K562 (cell line): ENCODE data around the gene RGS3. TPM values are rescaled to one million over a fixed set of nuclear protein-coding genes. Genes with fewer than 3 reads are reported as not detected.

Source experiments
- ATAC-seq: fragments of 200-7000 bp; cut with Tn5 transposase; 3 replicates; pipeline ENCODE4 v1.9.1; 2020; ENCODE audit warnings: moderate library complexity
- BruUV-seq: library from RNA; stranded (reverse); fragments of 400-500 nt; replicated peaks from 2 replicates; lab custom pipeline; 2021; lab: Mats Ljungman, UMichigan
- CTCF ChIA-PET: fragments of 300-600 bp; formaldehyde crosslinking; extraction: SDS; loops from one replicate; lab custom pipeline; 2021; ENCODE audit warnings: low intra/inter-chr PET ratio; lab: Yijun Ruan, JAX
- POLR2A ChIA-PET: fragments of 300-600, 350-650 bp; sonication (Branson Sonifier 250); formaldehyde crosslinking; extraction: SDS; loops from one replicate; lab custom pipeline; 2021; ENCODE audit warnings: antibody characterized with exemption, inconsistent platforms; lab: Yijun Ruan, JAX
- DNase-seq, 4 experiments: peaks; one replicate each; pipeline versions ENCODE4 v3.0.0 to v3.0.0-alpha.2; 2011 to 2018; ENCODE audit warnings: low spot score in 3 of 4, mixed read lengths in 3 of 4; ENCODE audit errors: extremely low read depth in 1 of 4
- FAIRE-seq: peaks from 2 replicates; lab custom pipeline; 2011; peaks lifted over from hg19 to GRCh38; lab: Jason Lieb, UNC
- H2AFZ ChIP-seq: 2 replicates; pipeline ENCODE4 v1.6.0; 2011; ENCODE audit warnings: low read depth, low read length, control low read depth, inconsistent platforms
- H3K27ac ChIP-seq: fragments of 200-600 bp; 3 replicates; pipeline ENCODE4 v1.8.0; 2011; ENCODE audit warnings: low read depth, mild to moderate bottlenecking, control low read depth, inconsistent platforms, low read length, moderate library complexity, mixed read lengths; ENCODE audit errors: extremely low read depth
- H3K27me3 ChIP-seq, 2 experiments: fragments of 300-600 bp in 1 of 2; 2 replicates in 1 of 2; 3 replicates in 1 of 2; pipeline versions ENCODE4 v1.6.0 to v1.8.0; 2011; ENCODE audit warnings: inconsistent platforms in 2 of 2, low read length in 2 of 2, mild to moderate bottlenecking in 1 of 2, mixed read lengths in 1 of 2, moderate library complexity in 1 of 2; ENCODE audit not compliant: control insufficient read depth in 2 of 2, insufficient read depth in 2 of 2
- H3K36me3 ChIP-seq: fragments of 300-600 bp; 3 replicates; pipeline ENCODE4 v1.8.0; 2011; ENCODE audit warnings: mild to moderate bottlenecking, low read length, inconsistent platforms; ENCODE audit not compliant: control insufficient read depth, insufficient read depth
- H3K4me1 ChIP-seq, 2 experiments: fragments of 200-600 bp in 1 of 2; replicated peaks in 1 of 2; 2 replicates in 1 of 2; 3 replicates in 1 of 2; pipeline versions ENCODE4 v1.5.1 to v1.8.0; 2011; ENCODE audit warnings: inconsistent platforms in 2 of 2, low read length in 2 of 2, mild to moderate bottlenecking in 1 of 2, mixed read lengths in 1 of 2, moderate library complexity in 1 of 2; ENCODE audit not compliant: control insufficient read depth in 2 of 2, insufficient read depth in 2 of 2
- H3K4me2 ChIP-seq: 2 replicates; pipeline ENCODE4 v1.6.1; 2011; ENCODE audit warnings: low read length, control low read depth, inconsistent platforms, mixed read lengths; ENCODE audit not compliant: insufficient read depth
- H3K4me3 ChIP-seq: fragments of 200-600 bp; sonication (generic), shearing (Covaris generic); 2 replicates; pipeline ENCODE4 v1.5.1; 2016; ENCODE audit warnings: control low read depth, inconsistent platforms
- H3K79me2 ChIP-seq: fragments of 200-600 bp; 3 replicates; pipeline ENCODE4 v1.8.0; 2011; ENCODE audit warnings: low read length, inconsistent platforms; ENCODE audit not compliant: control insufficient read depth, insufficient read depth
- H3K9ac ChIP-seq, 2 experiments: 2 replicates each; pipeline versions ENCODE4 v1.6.0 to v1.6.1; 2011; ENCODE audit warnings: low read depth in 2 of 2, low read length in 2 of 2, control low read depth in 1 of 2, inconsistent platforms in 1 of 2, mild to moderate bottlenecking in 1 of 2, mixed read lengths in 1 of 2; ENCODE audit not compliant: insufficient read depth in 1 of 2
- H3K9me1 ChIP-seq: one replicate; pipeline ENCODE4 v1.6.0; 2011; ENCODE audit warnings: inconsistent platforms, mild to moderate bottlenecking, low read length, moderate library complexity; ENCODE audit not compliant: control insufficient read depth, insufficient read depth
- H3K9me3 ChIP-seq: replicated peaks from 2 replicates; pipeline ENCODE4 v1.5.1; 2011; ENCODE audit warnings: low read depth, low read length, inconsistent platforms; ENCODE audit not compliant: control insufficient read depth, insufficient read depth
- H4K20me1 ChIP-seq: replicated peaks from 2 replicates; pipeline ENCODE4 v1.6.1; 2011; ENCODE audit warnings: low read length, inconsistent platforms, mixed read lengths; ENCODE audit not compliant: control insufficient read depth, insufficient read depth
- CHD2 ChIP-seq: IDR thresholded peaks from 2 replicates; pipeline ENCODE4 v1.6.1; 2011; ENCODE audit warnings: low read depth, low read length
- DACH1 ChIP-seq: fragments of 450-650 bp; IDR thresholded peaks from 2 replicates; pipeline ENCODE4 v1.6.1; 2018; ENCODE audit not compliant: partially characterized antibody
- MAFG ChIP-seq: fragments of 450-650 bp; conservative IDR thresholded peaks from 2 replicates; pipeline ENCODE4 v1.6.1; 2016; ENCODE audit warnings: missing genetic modification characterization, missing compliant biosample characterization
- NR2C2 ChIP-seq, 2 experiments: fragments of 200-800 bp in 1 of 2; sonication (Bioruptor generic) in 1 of 2; sonication (generic) in 1 of 2; formaldehyde crosslinking in 1 of 2; IDR thresholded peaks; 2 replicates each; pipeline versions ENCODE4 v1.6.1 to v1.8.0; 2016 to 2022; ENCODE audit warnings: mild to moderate bottlenecking in 1 of 2, missing compliant biosample characterization in 1 of 2, missing genetic modification characterization in 1 of 2, missing genetic modification reagents in 1 of 2
- POLR2G ChIP-seq: fragments of 200-400 bp; formaldehyde crosslinking; IDR thresholded peaks from 2 replicates; pipeline ENCODE4 v1.6.1; 2017; ENCODE audit warnings: low read depth, mild to moderate bottlenecking, antibody characterized with exemption, low read length, moderate library complexity
- SMARCB1 ChIP-seq: IDR thresholded peaks from 2 replicates; pipeline ENCODE4 v1.6.1; 2011; ENCODE audit warnings: improper control_type of control experiment, low read depth; ENCODE audit not compliant: insufficient read length
- WGBS: fragments of 100-300 bp; shearing (Covaris generic); methylation state at CpG from one replicate; pipeline ENCODE4 v1.1.6; 2016; ENCODE audit warnings: low coverage, mixed read lengths; ENCODE audit not compliant: insufficient coverage; ENCODE audit errors: missing lambda C conversion rate; 5-methylcytosine and 5-hydroxymethylcytosine counted together
- in situ Hi-C: fragments of 300-500 bp; cut with MboI; formaldehyde crosslinking; loops from 4 replicates; pipeline ENCODE4 v1.15.0; 2018; ENCODE audit warnings: inconsistent platforms, mixed read lengths
- intact Hi-C: fragments of 100-400 bp; cut with micrococcal nuclease; formaldehyde crosslinking; loops from 2 replicates; pipeline ENCODE4 v1.14.2; 2022
- polyA plus RNA-seq, 8 experiments: library from polyadenylated mRNA; depleted of rRNA in 4 of 8; stranded (reverse) in 5 of 8; unstranded in 3 of 8; fragments of >200 nt; fragmentation: Nextera tagmentation in 2 of 8; fragmentation: Illumina TruSeq in 1 of 8; extraction: Ambion mirVana in 2 of 8; extraction: Trizol in 1 of 8; gene quantifications; 2 replicates each; pipeline versions ENCODE4 v1.2.1 to v1.2.3, GENCODE V29; 2011 to 2014; ENCODE audit warnings: inconsistent platforms in 1 of 8, missing spikeins in 1 of 8
- total RNA-seq, 7 experiments: library from RNA; depleted of rRNA in 6 of 7; stranded (reverse); fragments of >200 nt in 6 of 7; fragmentation: Illumina TruSeq in 2 of 7; extraction: Trizol in 2 of 7; gene quantifications; 2 replicates each; pipeline versions ENCODE4 v1.2.1 to v1.2.3, GENCODE V29; 2011 to 2021; ENCODE audit warnings: low replicate concordance in 1 of 7
- TF ChIP-seq, protein P1 (sequence below): fragments of 450-650 bp; IDR thresholded peaks from 2 replicates; pipeline ENCODE4 v1.7.1; 2018; ENCODE audit warnings: mild to moderate bottlenecking, low read depth; ENCODE audit not compliant: partially characterized antibody
- TF ChIP-seq, protein P2 (sequence below): fragments of 250-450 bp; sonication (Bioruptor Pico); IDR thresholded peaks from 2 replicates; pipeline ENCODE4 v1.8.0; 2022; ENCODE audit warnings: moderate library complexity, mild to moderate bottlenecking, inconsistent platforms
- TF ChIP-seq, protein P3 (sequence below), 2 experiments: fragments of 450-650 bp; formaldehyde crosslinking in 1 of 2; IDR thresholded peaks; 2 replicates each; pipeline versions ENCODE4 v1.4.0 to v1.6.1; 2014 to 2020; ENCODE audit warnings: mild to moderate bottlenecking in 2 of 2, borderline replicate concordance in 1 of 2, low read depth in 1 of 2

The RGS3 gene
- total and polyA plus RNA-seq, 9 of the 15 experiments (the other 6 are each of a cell fraction or from before 2014, with no cell fraction given) = 0.08 to 2.9 (median 0.95) TPM

DNA sequence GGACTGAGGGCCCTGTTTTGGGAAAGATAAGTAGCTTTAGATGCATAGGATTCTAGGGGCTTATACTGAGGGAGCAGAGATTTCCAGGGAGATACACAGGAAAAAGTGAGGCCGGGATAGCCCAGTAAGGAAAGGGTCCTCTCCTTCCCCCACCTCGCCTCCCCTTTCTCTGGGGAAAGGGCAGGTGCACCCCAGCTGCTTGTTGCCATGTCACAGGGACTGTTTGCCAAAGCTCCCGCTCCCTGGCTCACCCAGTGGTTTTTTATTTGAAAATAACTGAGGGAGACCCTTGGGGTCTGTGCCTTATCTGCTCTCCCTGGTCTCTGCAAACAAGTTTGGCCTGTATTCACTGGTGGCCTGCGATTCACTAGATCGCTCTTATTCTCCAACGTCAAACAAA lies 51.2 kb downstream of the RGS3 start:
- ChIA-PET CTCF (no interaction called here), POLR2A (interaction anchor here (0.6 to 1.1 kb wide), 3 partner anchors 8 to 630 kb away, joined by 3 to 6 read pairs (median 4); no protein-coding TSS in a partner anchor)
- no TSS peak for BruUV-seq
- DNase-seq (no peak), ATAC-seq (no peak), FAIRE-seq (no peak)
- Histone ChIP-seq H3K27ac (no peak overlapping the region), H3K9me3 (no peaks in the 10 kb centered on the region), H3K4me3 (no peak overlapping the region), H3K9ac (no peak overlapping the region; a peak in 1 of 4 replicates), H3K79me2 (no peaks in the 10 kb centered on the region), H3K4me1 (peaks cover 0 to 3% of the 10 kb centered on the region in 2 experiments; a peak in 1 of 5 replicates), H3K36me3 (no peaks in the 10 kb centered on the region), H3K27me3 (peaks cover 34 to 64% of the 10 kb centered on the region in 2 experiments; a peak in 4 of 5 replicates), H2AFZ (no peak overlapping the region), H3K4me2 (no peak overlapping the region), H4K20me1 (no peaks in the 10 kb centered on the region), H3K9me1 (no peaks in the 10 kb centered on the region)
- WGBS = 16% methylated on average over 4 of the region's 6 CpGs
- intact Hi-C loops = no loop called here
- in situ Hi-C loops = no loop called here
- TF ChIP-seq, protein P1, sequence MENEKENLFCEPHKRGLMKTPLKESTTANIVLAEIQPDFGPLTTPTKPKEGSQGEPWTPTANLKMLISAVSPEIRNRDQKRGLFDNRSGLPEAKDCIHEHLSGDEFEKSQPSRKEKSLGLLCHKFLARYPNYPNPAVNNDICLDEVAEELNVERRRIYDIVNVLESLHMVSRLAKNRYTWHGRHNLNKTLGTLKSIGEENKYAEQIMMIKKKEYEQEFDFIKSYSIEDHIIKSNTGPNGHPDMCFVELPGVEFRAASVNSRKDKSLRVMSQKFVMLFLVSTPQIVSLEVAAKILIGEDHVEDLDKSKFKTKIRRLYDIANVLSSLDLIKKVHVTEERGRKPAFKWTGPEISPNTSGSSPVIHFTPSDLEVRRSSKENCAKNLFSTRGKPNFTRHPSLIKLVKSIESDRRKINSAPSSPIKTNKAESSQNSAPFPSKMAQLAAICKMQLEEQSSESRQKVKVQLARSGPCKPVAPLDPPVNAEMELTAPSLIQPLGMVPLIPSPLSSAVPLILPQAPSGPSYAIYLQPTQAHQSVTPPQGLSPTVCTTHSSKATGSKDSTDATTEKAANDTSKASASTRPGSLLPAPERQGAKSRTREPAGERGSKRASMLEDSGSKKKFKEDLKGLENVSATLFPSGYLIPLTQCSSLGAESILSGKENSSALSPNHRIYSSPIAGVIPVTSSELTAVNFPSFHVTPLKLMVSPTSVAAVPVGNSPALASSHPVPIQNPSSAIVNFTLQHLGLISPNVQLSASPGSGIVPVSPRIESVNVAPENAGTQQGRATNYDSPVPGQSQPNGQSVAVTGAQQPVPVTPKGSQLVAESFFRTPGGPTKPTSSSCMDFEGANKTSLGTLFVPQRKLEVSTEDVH = no peak
- TF ChIP-seq CHD2 = no peak
- TF ChIP-seq MAFG (tag) = no peak
- TF ChIP-seq, protein P2, sequence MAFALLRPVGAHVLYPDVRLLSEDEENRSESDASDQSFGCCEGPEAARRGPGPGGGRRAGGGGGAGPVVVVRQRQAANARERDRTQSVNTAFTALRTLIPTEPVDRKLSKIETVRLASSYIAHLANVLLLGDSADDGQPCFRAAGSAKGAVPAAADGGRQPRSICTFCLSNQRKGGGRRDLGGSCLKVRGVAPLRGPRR (CRISPR knock-in tag) = no peak
- TF ChIP-seq NR2C2 (CRISPR knock-in tag; IDR thresholded peaks at IDR 0.05) = no peak
- no peak for TF ChIP-seq NR2C2 (tag; IDR thresholded peaks at IDR 0.05)
- TF ChIP-seq, protein P3, sequence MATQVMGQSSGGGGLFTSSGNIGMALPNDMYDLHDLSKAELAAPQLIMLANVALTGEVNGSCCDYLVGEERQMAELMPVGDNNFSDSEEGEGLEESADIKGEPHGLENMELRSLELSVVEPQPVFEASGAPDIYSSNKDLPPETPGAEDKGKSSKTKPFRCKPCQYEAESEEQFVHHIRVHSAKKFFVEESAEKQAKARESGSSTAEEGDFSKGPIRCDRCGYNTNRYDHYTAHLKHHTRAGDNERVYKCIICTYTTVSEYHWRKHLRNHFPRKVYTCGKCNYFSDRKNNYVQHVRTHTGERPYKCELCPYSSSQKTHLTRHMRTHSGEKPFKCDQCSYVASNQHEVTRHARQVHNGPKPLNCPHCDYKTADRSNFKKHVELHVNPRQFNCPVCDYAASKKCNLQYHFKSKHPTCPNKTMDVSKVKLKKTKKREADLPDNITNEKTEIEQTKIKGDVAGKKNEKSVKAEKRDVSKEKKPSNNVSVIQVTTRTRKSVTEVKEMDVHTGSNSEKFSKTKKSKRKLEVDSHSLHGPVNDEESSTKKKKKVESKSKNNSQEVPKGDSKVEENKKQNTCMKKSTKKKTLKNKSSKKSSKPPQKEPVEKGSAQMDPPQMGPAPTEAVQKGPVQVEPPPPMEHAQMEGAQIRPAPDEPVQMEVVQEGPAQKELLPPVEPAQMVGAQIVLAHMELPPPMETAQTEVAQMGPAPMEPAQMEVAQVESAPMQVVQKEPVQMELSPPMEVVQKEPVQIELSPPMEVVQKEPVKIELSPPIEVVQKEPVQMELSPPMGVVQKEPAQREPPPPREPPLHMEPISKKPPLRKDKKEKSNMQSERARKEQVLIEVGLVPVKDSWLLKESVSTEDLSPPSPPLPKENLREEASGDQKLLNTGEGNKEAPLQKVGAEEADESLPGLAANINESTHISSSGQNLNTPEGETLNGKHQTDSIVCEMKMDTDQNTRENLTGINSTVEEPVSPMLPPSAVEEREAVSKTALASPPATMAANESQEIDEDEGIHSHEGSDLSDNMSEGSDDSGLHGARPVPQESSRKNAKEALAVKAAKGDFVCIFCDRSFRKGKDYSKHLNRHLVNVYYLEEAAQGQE (IDR thresholded peaks at IDR 0.05; ENCODE audit: borderline replicate concordance) = no peak
- TF ChIP-seq, protein P3 (CRISPR knock-in tag; IDR thresholded peaks at IDR 0.05; ENCODE audit: low read depth) = no peak
- no peak for TF ChIP-seq POLR2G
- no peak for TF ChIP-seq DACH1
- TF ChIP-seq SMARCB1 = no peak
